RWPE2 (cell line): ENCODE measurements around the gene FAM118A.

Source experiments
- ATAC-seq: fragments of 200-7000 bp; cut with Tn5 transposase; 3 replicates; pipeline ENCODE4 v1.9.1; 2021; ENCODE audit warnings: low read depth
- DNase-seq: peaks from one replicate; pipeline ENCODE4 v3.0.0-alpha.2; 2020; ENCODE audit warnings: low spot score
- H3K27ac ChIP-seq: fragments of 450-650 bp; 2 replicates; pipeline ENCODE4 v1.5.1; 2017; ENCODE audit warnings: mild to moderate bottlenecking; ENCODE audit not compliant: poor library complexity, severe bottlenecking
- H3K27me3 ChIP-seq: fragments of 250-450 bp; sonication (Bioruptor Pico); 2 replicates; pipeline ENCODE4 v1.5.1; 2021; ENCODE audit warnings: mild to moderate bottlenecking, moderate library complexity; ENCODE audit not compliant: insufficient read depth, poor library complexity, severe bottlenecking
- H3K36me3 ChIP-seq: fragments of 250-450 bp; sonication (Bioruptor Pico); 2 replicates; pipeline ENCODE4 v1.5.1; 2020; ENCODE audit warnings: low read depth, mild to moderate bottlenecking, moderate library complexity
- H3K4me1 ChIP-seq: fragments of 250-450 bp; sonication (Bioruptor Pico); 2 replicates; pipeline ENCODE4 v1.5.1; 2021; ENCODE audit warnings: mild to moderate bottlenecking, moderate library complexity; ENCODE audit not compliant: insufficient read depth, poor library complexity, severe bottlenecking
- H3K4me3 ChIP-seq: fragments of 250-450 bp; sonication (Bioruptor Pico); 2 replicates; pipeline ENCODE4 v1.5.1; 2021; ENCODE audit warnings: mild to moderate bottlenecking, moderate library complexity; ENCODE audit not compliant: severe bottlenecking
- H3K9me3 ChIP-seq: fragments of 250-450 bp; sonication (Bioruptor Pico); 2 replicates; pipeline ENCODE4 v1.5.1; 2021; ENCODE audit warnings: mild to moderate bottlenecking, moderate library complexity; ENCODE audit not compliant: severe bottlenecking
- CTCF ChIP-seq: fragments of 450-650 bp; IDR thresholded peaks from one replicate; pipeline ENCODE4 v1.5.1; 2017; ENCODE audit warnings: mild to moderate bottlenecking, moderate library complexity; ENCODE audit not compliant: poor library complexity, severe bottlenecking

The FAM118A gene

GRCh38 chr22:45263463-45264269 lies 46.1 kb upstream of the FAM118A start:
- Histone ChIP-seq H3K36me3 (no peaks in the 10 kb centered on the region), H3K27me3 (no peaks in the 10 kb centered on the region)
- no peak for DNase-seq

GRCh38 chr22:45265535-45265934 lies 44.2 kb upstream of the FAM118A start:
- TF ChIP-seq CTCF = no peak
- Histone ChIP-seq H3K9me3 (no peaks in the 10 kb centered on the region), H3K4me3 (no peak overlapping the region), H3K27me3 (no peaks in the 10 kb centered on the region), H3K27ac (no peak overlapping the region), H3K36me3 (no peaks in the 10 kb centered on the region), H3K4me1 (peaks cover 3% of the 10 kb centered on the region)
- DNase-seq (no peak), ATAC-seq (no peak)

More at GRCh38 chr22:45263463-45264269, 46.1 kb upstream of the FAM118A start:
- Histone ChIP-seq H3K4me1 (peaks cover 3% of the 10 kb centered on the region), H3K9me3 (no peaks in the 10 kb centered on the region), H3K4me3 (no peak overlapping the region), H3K27ac (no peak overlapping the region)
- TF ChIP-seq CTCF = peak; percentile 82
- ATAC-seq = peak; percentile 93

GRCh38 chr22:45268167-45268957 lies 41.4 kb upstream of the FAM118A start:
- Histone ChIP-seq H3K27ac (no peak overlapping the region), H3K27me3 (no peaks in the 10 kb centered on the region), H3K9me3 (no peaks in the 10 kb centered on the region), H3K4me1 (peaks cover 3% of the 10 kb centered on the region), H3K4me3 (peak overlapping the region; percentile 35), H3K36me3 (no peaks in the 10 kb centered on the region)
- no peak for DNase-seq
- TF ChIP-seq CTCF = no peak
- no peak; the same call in 2 of the 3 replicates for ATAC-seq

GRCh38 chr22:45268958-45269844 lies 40.5 kb upstream of the FAM118A start:
- no peak overlapping the region for H3K27ac ChIP-seq
- H3K4me3 ChIP-seq = peak overlapping the region; percentile 35
- no peaks in the 10 kb centered on the region for H3K36me3 ChIP-seq
- peak; percentile 93 for TF ChIP-seq CTCF
- no peaks in the 10 kb centered on the region for H3K9me3 ChIP-seq
- no peak for DNase-seq
- no peaks in the 10 kb centered on the region for H3K27me3 ChIP-seq
- H3K4me1 ChIP-seq = no peaks in the 10 kb centered on the region
- peak; percentile 80 for ATAC-seq
